ENCODE results near the gene FLCN.

FLCN gene

DNA sequence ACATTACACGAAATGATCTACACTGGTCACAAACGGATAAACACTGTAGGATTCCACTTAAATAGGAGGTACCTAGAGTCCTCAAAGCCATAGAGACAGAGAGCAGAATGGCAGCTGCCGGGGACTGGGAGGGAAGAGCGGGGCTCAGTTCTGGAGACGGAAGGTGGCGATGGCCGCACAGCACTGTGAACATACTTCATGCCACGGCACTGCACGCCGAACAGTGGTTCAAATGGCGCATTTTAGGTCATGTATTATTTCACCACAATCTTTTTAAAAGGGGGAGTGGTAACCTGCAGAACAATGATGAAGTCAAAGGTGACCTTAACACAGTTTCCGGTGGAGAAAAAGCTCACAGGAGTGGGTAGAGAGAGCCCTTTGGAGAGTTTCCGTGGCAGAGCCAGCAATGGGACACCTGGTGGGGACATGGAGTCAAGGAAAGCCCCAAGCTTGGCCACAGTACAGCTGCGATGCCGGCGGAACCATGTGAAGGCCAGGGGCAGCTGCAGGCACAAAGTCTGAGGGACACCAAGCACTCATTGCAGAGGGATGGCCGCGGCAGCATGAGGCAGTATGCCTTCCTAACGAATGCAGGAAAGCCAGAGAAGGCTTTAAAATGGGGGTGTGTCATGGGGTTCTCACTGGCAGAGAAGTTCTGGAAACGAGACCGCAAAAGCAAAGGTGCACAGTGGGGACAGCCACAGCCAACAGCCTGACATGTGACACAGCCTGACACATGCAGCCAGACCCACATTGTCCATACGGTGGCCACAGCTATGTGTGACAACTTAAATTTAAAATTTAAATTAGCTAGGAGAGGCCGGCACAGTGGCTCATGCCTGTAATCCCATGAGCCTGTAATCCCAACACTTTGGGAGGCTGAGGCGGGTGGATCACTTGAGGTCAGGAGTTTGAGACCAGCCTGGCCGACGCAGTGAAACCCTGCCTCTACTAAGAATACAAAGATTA, 7.3 kb downstream of the FLCN start:
- no CpG with 5 or more reads among the region's 26 CpGs for WGBS (ENCODE audit: extremely low coverage, insufficient coverage, insufficient read length)

GRCh38 chr17:17228521-17229279, 8.3 kb downstream of the FLCN start:
- peaks cover 85 to 89% of the 10 kb centered on the region in 2 experiments for H3K36me3 ChIP-seq (ENCODE audit: control insufficient read depth in 1 of 2, insufficient read depth in 2 of 2, low read length in 2 of 2)
- H2BK12ac ChIP-seq (ENCODE audit: low read length): no peak overlapping the region
- H2AK5ac ChIP-seq (ENCODE audit: low read length): no peak overlapping the region
- no peaks in the 10 kb centered on the region for H3K79me2 ChIP-seq (ENCODE audit: control insufficient read depth, insufficient read depth, low read length, poor library complexity)
- no peak overlapping the region for H3K14ac ChIP-seq (ENCODE audit: low read length)
- H3K27me3 ChIP-seq (ENCODE audit: insufficient read depth, low read length): no peaks in the 10 kb centered on the region
- no peaks in the 10 kb centered on the region for H3K79me1 ChIP-seq (ENCODE audit: low read length)
- no peak overlapping the region for H3K23ac ChIP-seq (ENCODE audit: low read length)
- H2BK5ac ChIP-seq (ENCODE audit: low read depth, low read length, poor library complexity): no peak overlapping the region
- H3K27ac ChIP-seq (ENCODE audit: low read depth, low read length): no peak overlapping the region
- H3K9ac ChIP-seq (ENCODE audit: low read length): no peak overlapping the region
- H3K18ac ChIP-seq (ENCODE audit: low read length): peak overlapping the region; percentile 30
- no peak overlapping the region for H2BK120ac ChIP-seq (ENCODE audit: insufficient read depth, low read length, poor library complexity)
- no peak overlapping the region for H4K12ac ChIP-seq (ENCODE audit: low read depth, low read length)
- H4K8ac ChIP-seq (ENCODE audit: low read depth, low read length): no peak overlapping the region
- no peak for DNase-seq
- no CpG with 5 or more reads among the region's 17 CpGs for WGBS (ENCODE audit: extremely low coverage, insufficient coverage, insufficient read length)
- H3K4me3 ChIP-seq (ENCODE audit: low read depth, low read length): no peak overlapping the region
- no peak overlapping the region for H4K91ac ChIP-seq (ENCODE audit: low read depth, low read length)
- H2AFZ ChIP-seq (ENCODE audit: insufficient read depth, low read length, poor library complexity): no peak overlapping the region
- H3K4ac ChIP-seq (ENCODE audit: low read depth, low read length): no peak overlapping the region
- no peaks in the 10 kb centered on the region for H3K9me3 ChIP-seq (ENCODE audit: insufficient read depth, low read depth, low read length)
- no peaks in the 10 kb centered on the region for H3K4me1 ChIP-seq (ENCODE audit: control insufficient read depth in 1 of 2, insufficient read depth in 2 of 2, low read length in 2 of 2)
- no peak overlapping the region for H3K4me2 ChIP-seq (ENCODE audit: low read length)

More for the DNA sequence above, 7.3 kb downstream of the FLCN start:
- DNase-seq: no peak
- Histone ChIP-seq H3K36me3 (ENCODE audit: control insufficient read depth in 1 of 2, insufficient read depth in 2 of 2, low read length in 2 of 2) (peaks cover 76 to 79% of the 10 kb centered on the region in 2 experiments), H2BK5ac (ENCODE audit: low read depth, low read length, poor library complexity) (no peak overlapping the region), H3K79me2 (ENCODE audit: control insufficient read depth, insufficient read depth, low read length, poor library complexity) (peaks cover 4% of the 10 kb centered on the region), H2BK120ac (ENCODE audit: insufficient read depth, low read length, poor library complexity) (no peak overlapping the region), H2AFZ (ENCODE audit: insufficient read depth, low read length, poor library complexity) (no peak overlapping the region), H3K9ac (ENCODE audit: low read length) (no peak overlapping the region), H3K27ac (ENCODE audit: low read depth, low read length) (no peak overlapping the region), H2BK12ac (ENCODE audit: low read length) (no peak overlapping the region), H4K12ac (ENCODE audit: low read depth, low read length) (no peak overlapping the region), H3K9me3 (ENCODE audit: insufficient read depth, low read depth, low read length) (no peaks in the 10 kb centered on the region), H3K4me2 (ENCODE audit: low read length) (no peak overlapping the region), H3K4me1 (ENCODE audit: control insufficient read depth in 1 of 2, insufficient read depth in 2 of 2, low read length in 2 of 2) (no peaks in the 10 kb centered on the region), H3K27me3 (ENCODE audit: insufficient read depth, low read length) (no peaks in the 10 kb centered on the region), H4K8ac (ENCODE audit: low read depth, low read length) (no peak overlapping the region), H3K79me1 (ENCODE audit: low read length) (no peaks in the 10 kb centered on the region), H3K18ac (ENCODE audit: low read length) (no peak overlapping the region), H4K91ac (ENCODE audit: low read depth, low read length) (no peak overlapping the region), H3K4ac (ENCODE audit: low read depth, low read length) (no peak overlapping the region), H3K23ac (ENCODE audit: low read length) (no peak overlapping the region), H2AK5ac (ENCODE audit: low read length) (no peak overlapping the region), H3K14ac (ENCODE audit: low read length) (no peak overlapping the region), H3K4me3 (ENCODE audit: low read depth, low read length) (no peak overlapping the region)

- Histone ChIP-seq H2BK12ac (ENCODE audit: low read length) (no peak overlapping the region), H3K79me1 (ENCODE audit: low read length) (no peaks in the 10 kb centered on the region), H2AK5ac (ENCODE audit: low read length) (no peak overlapping the region)
Observed at GRCh38 chr17:17227608-17228520, 9.1 kb downstream of the FLCN start.

More at GRCh38 chr17:17227608-17228520, 9.1 kb downstream of the FLCN start:
- DNase-seq: no peak
- WGBS (ENCODE audit: extremely low coverage, insufficient coverage, insufficient read length): no CpG with 5 or more reads among the region's 25 CpGs
- no peaks in the 10 kb centered on the region for H3K79me2 ChIP-seq (ENCODE audit: control insufficient read depth, insufficient read depth, low read length, poor library complexity)
- H3K23ac ChIP-seq (ENCODE audit: low read length): no peak overlapping the region
- no peak overlapping the region for H4K12ac ChIP-seq (ENCODE audit: low read depth, low read length)
- no peak overlapping the region for H3K27ac ChIP-seq (ENCODE audit: low read depth, low read length)
- H3K4me3 ChIP-seq (ENCODE audit: low read depth, low read length): no peak overlapping the region
- H2BK5ac ChIP-seq (ENCODE audit: low read depth, low read length, poor library complexity): no peak overlapping the region
- no peaks in the 10 kb centered on the region for H3K27me3 ChIP-seq (ENCODE audit: insufficient read depth, low read length)
- H3K9ac ChIP-seq (ENCODE audit: low read length): no peak overlapping the region
- no peak overlapping the region for H2BK120ac ChIP-seq (ENCODE audit: insufficient read depth, low read length, poor library complexity)
- H3K14ac ChIP-seq (ENCODE audit: low read length): no peak overlapping the region
- no peak overlapping the region for H4K91ac ChIP-seq (ENCODE audit: low read depth, low read length)
- no peaks in the 10 kb centered on the region for H3K9me3 ChIP-seq (ENCODE audit: insufficient read depth, low read depth, low read length)
- H2AFZ ChIP-seq (ENCODE audit: insufficient read depth, low read length, poor library complexity): no peak overlapping the region
- H3K18ac ChIP-seq (ENCODE audit: low read length): no peak overlapping the region
- H4K8ac ChIP-seq (ENCODE audit: low read depth, low read length): no peak overlapping the region
- H3K36me3 ChIP-seq (ENCODE audit: control insufficient read depth in 1 of 2, insufficient read depth in 2 of 2, low read length in 2 of 2): peaks cover 92 to 97% of the 10 kb centered on the region in 2 experiments
- no peak overlapping the region for H3K4ac ChIP-seq (ENCODE audit: low read depth, low read length)
- no peak overlapping the region for H3K4me2 ChIP-seq (ENCODE audit: low read length)
- no peaks in the 10 kb centered on the region for H3K4me1 ChIP-seq (ENCODE audit: control insufficient read depth in 1 of 2, insufficient read depth in 2 of 2, low read length in 2 of 2)

Measured in trophoblast cell (in vitro differentiated cells and primary cell).